Amniotic epithelial cell (primary cell): ENCODE measurements around the gene BPIFB3.

Source experiments
- DNase-seq: peaks from one replicate; pipeline ENCODE4 v3.0.0-alpha.2; 2010; ENCODE audit warnings: low read depth

BPIFB3 gene

GRCh38 chr20:33062105-33062824 lies 8.6 kb downstream of the BPIFB3 start:
- no peak for DNase-seq

GRCh38 chr20:33062825-33063149 lies 9.1 kb downstream of the BPIFB3 start:
- no peak for DNase-seq

GRCh38 chr20:33063271-33063670 lies 9.6 kb downstream of the BPIFB3 start:
- no peak for DNase-seq

GRCh38 chr20:33064572-33065287 lies 11.0 kb downstream of the BPIFB3 start:
- no peak for DNase-seq

- DNase-seq, result no peak
Observed at GRCh38 chr20:33065785-33066184, 12.1 kb downstream of the BPIFB3 start.

GRCh38 chr20:33067806-33068205 lies 14.1 kb downstream of the BPIFB3 start:
- no peak for DNase-seq

GRCh38 chr20:33068251-33068939 lies 14.7 kb downstream of the BPIFB3 start:
- no peak for DNase-seq

- no peak for DNase-seq
Observed at GRCh38 chr20:33069673-33070072, 16.0 kb downstream of the BPIFB3 start.

- DNase-seq, result no peak
Observed at GRCh38 chr20:33070111-33071053, 16.7 kb downstream of the BPIFB3 start.

GRCh38 chr20:33071198-33071597 lies 17.5 kb downstream of the BPIFB3 start:
- DNase-seq, result no peak

GRCh38 chr20:33072362-33072761 lies 18.7 kb downstream of the BPIFB3 start:
- DNase-seq, result no peak

- no peak for DNase-seq
Observed at GRCh38 chr20:33072813-33073212, 19.1 kb downstream of the BPIFB3 start.

GRCh38 chr20:33074675-33075074 lies 21.0 kb downstream of the BPIFB3 start:
- no peak for DNase-seq

GRCh38 chr20:33075281-33075680 lies 21.6 kb downstream of the BPIFB3 start:
- no peak for DNase-seq

GRCh38 chr20:33076662-33077372 lies 23.1 kb downstream of the BPIFB3 start:
- DNase-seq, result no peak

GRCh38 chr20:33079259-33079658 lies 25.6 kb downstream of the BPIFB3 start, which contains the start of gene BPIFB4:
BPIFB4 (plus strand) TSS chr20:33079643; CDS start chr20:33081527, 1,884 bp downstream.
- no peak for DNase-seq

GRCh38 chr20:33081411-33082154 lies 27.9 kb downstream of the BPIFB3 start:
- DNase-seq, result no peak

GRCh38 chr20:33082546-33082945 lies 28.8 kb downstream of the BPIFB3 start:
- no peak for DNase-seq

- DNase-seq, result no peak
Observed at GRCh38 chr20:33083544-33084340, 30.0 kb downstream of the BPIFB3 start.

- DNase-seq, result no peak
Observed at GRCh38 chr20:33084722-33085121, 31.0 kb downstream of the BPIFB3 start.
